Lower leg skin (tissue), 4 donors: ENCODE measurements around the gene ARID1B. TPM values are rescaled to one million over a fixed set of nuclear protein-coding genes. Genes with fewer than 3 reads are reported as not detected.

ENCODE experiments used
- DNase-seq, 2 donors: peaks; one replicate each; pipeline ENCODE4 v3.0.0-alpha.2; 2019; ENCODE audit warnings: low spot score in 2 of 2
- H3K4me3 ChIP-seq: fragments of 200-600 bp; sonication (generic); 2 replicates; pipeline ENCODE4 v1.5.1; 2017; ENCODE audit warnings: mild to moderate bottlenecking, low read depth; ENCODE audit not compliant: poor library complexity, severe bottlenecking
- CTCF ChIP-seq, 3 donors: fragments of 450-650 bp; IDR thresholded peaks; one replicate each; pipeline ENCODE4 v1.5.1; 2016; ENCODE audit warnings: antibody characterized with exemption in 3 of 3, mild to moderate bottlenecking in 3 of 3, moderate library complexity in 2 of 3
- POLR2A ChIP-seq, 2 donors: fragments of 450-650 bp; IDR thresholded peaks; one replicate each; pipeline ENCODE4 v1.6.1; 2016 to 2017; ENCODE audit warnings: antibody characterized with exemption in 2 of 2, mild to moderate bottlenecking in 1 of 2, moderate library complexity in 1 of 2
- WGBS, 2 donors: methylation state at CpG; one replicate each; pipeline ENCODE4 v1.1.5; 2018; 5-methylcytosine and 5-hydroxymethylcytosine counted together
- intact Hi-C: fragments of 100-400 bp; cut with DNase I; formaldehyde crosslinking; loops from one replicate; pipeline ENCODE4 v1.15.0; 2023; ENCODE audit warnings: low total_unique reads
- total RNA-seq, 4 donors: library from RNA; depleted of rRNA; stranded (reverse); fragments of >200 nt; gene quantifications; one replicate each; pipeline ENCODE4 v1.1.0, GENCODE V29; 2016

ARID1B gene
- total RNA-seq, 4 donors from 2014 or later, result 87.3 to 132 (median 102) TPM

- WGBS, 2 donors, result 66 to 69% methylated on average over 13 of the region's 13 CpGs
- intact Hi-C loops, result loop anchor here (10.0 kb wide), 1 partner anchor 1191 kb away; no protein-coding TSS in a partner anchor
- no peak for TF ChIP-seq CTCF (IDR thresholded peaks at IDR 0.05)
- TF ChIP-seq POLR2A (IDR thresholded peaks at IDR 0.05), result no peak
- no peak overlapping the region for H3K4me3 ChIP-seq
- DNase-seq, result no peak
Measured at GRCh38 chr6:157245436-157245835, 468.3 kb downstream of the ARID1B start.

GRCh38 chr6:157246048-157246630 lies 469.0 kb downstream of the ARID1B start:
- no peak overlapping the region for H3K4me3 ChIP-seq
- 73 to 84% methylated on average over 20 to 21 of the region's 21 CpGs for WGBS, 2 donors
- TF ChIP-seq CTCF (IDR thresholded peaks at IDR 0.05) (no peak), POLR2A (IDR thresholded peaks at IDR 0.05) (no peak)
- intact Hi-C loops, result loop anchor here (10.0 kb wide), 1 partner anchor 1191 kb away; no protein-coding TSS in a partner anchor
- no peak for DNase-seq

- TF ChIP-seq POLR2A (IDR thresholded peaks at IDR 0.05) (no peak), CTCF (IDR thresholded peaks at IDR 0.05) (no peak)
- intact Hi-C loops, result loop anchor here (10.0 kb wide), 1 partner anchor 1192 kb away; no protein-coding TSS in a partner anchor
- H3K4me3 ChIP-seq, result no peak overlapping the region
- no peak for DNase-seq
- 88 to 91% methylated on average over 14 of the region's 14 CpGs for whole genome bisulfite sequencing, 2 donors
Measured at GRCh38 chr6:157246771-157247484, 469.8 kb downstream of the ARID1B start.

GRCh38 chr6:157248264-157248663 lies 471.1 kb downstream of the ARID1B start:
- intact Hi-C loops, result loop anchor here (10.0 kb wide), 1 partner anchor 1193 kb away; no protein-coding TSS in a partner anchor
- H3K4me3 ChIP-seq, result no peak overlapping the region
- WGBS, 2 donors, result 64 to 78% methylated on average over 1 of the region's 1 CpG
- DNase-seq, result no peak
- TF ChIP-seq CTCF (IDR thresholded peaks at IDR 0.05) (no peak), POLR2A (IDR thresholded peaks at IDR 0.05) (no peak)

GRCh38 chr6:157249826-157250225 lies 472.6 kb downstream of the ARID1B start:
- WGBS, 2 donors, result 72 to 78% methylated on average over 8 of the region's 8 CpGs
- no peak overlapping the region for H3K4me3 ChIP-seq
- DNase-seq, result no peak
- intact Hi-C loops, result loop anchor here (10.0 kb wide), 1 partner anchor 1195 kb away; no protein-coding TSS in a partner anchor
- TF ChIP-seq CTCF (IDR thresholded peaks at IDR 0.05) (no peak), POLR2A (IDR thresholded peaks at IDR 0.05) (no peak)
